ENCODE results near the gene EDN1.

DNA sequence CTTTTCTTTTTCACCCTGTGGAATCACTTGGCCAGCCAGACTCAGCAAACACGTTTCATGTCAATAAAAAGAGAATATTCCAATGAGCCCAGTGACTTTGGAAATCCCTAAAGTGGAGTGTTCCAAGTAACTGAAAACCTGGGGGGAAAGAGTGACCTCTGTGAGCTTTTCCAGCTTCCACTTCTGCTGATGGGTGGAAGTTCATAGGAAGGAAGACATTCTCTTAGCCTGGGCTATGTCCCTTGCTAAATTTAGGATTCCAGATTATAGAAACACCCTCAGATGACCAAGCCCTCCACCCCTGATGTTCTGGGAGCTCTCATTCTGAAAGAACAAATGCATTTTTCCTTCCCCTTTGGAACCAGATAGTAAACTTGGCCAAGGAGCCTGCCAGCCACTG lies 44.8 kb upstream of the EDN1 start:
- no peak for TF ChIP-seq WHSC1 (IDR thresholded peaks at IDR 0.05; ENCODE audit: low read length)
- TF ChIP-seq RNF2 (IDR thresholded peaks at IDR 0.05): no peak
- TF ChIP-seq, protein P1, sequence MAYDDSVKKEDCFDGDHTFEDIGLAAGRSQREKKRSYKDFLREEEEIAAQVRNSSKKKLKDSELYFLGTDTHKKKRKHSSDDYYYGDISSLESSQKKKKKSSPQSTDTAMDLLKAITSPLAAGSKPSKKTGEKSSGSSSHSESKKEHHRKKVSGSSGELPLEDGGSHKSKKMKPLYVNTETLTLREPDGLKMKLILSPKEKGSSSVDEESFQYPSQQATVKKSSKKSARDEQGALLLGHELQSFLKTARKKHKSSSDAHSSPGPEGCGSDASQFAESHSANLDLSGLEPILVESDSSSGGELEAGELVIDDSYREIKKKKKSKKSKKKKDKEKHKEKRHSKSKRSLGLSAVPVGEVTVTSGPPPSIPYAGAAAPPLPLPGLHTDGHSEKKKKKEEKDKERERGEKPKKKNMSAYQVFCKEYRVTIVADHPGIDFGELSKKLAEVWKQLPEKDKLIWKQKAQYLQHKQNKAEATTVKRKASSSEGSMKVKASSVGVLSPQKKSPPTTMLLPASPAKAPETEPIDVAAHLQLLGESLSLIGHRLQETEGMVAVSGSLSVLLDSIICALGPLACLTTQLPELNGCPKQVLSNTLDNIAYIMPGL (CRISPR knock-in tag; IDR thresholded peaks at IDR 0.05): no peak
- no peak for TF ChIP-seq ZNF224 (CRISPR knock-in tag; IDR thresholded peaks at IDR 0.05)
- TF ChIP-seq, protein P2, sequence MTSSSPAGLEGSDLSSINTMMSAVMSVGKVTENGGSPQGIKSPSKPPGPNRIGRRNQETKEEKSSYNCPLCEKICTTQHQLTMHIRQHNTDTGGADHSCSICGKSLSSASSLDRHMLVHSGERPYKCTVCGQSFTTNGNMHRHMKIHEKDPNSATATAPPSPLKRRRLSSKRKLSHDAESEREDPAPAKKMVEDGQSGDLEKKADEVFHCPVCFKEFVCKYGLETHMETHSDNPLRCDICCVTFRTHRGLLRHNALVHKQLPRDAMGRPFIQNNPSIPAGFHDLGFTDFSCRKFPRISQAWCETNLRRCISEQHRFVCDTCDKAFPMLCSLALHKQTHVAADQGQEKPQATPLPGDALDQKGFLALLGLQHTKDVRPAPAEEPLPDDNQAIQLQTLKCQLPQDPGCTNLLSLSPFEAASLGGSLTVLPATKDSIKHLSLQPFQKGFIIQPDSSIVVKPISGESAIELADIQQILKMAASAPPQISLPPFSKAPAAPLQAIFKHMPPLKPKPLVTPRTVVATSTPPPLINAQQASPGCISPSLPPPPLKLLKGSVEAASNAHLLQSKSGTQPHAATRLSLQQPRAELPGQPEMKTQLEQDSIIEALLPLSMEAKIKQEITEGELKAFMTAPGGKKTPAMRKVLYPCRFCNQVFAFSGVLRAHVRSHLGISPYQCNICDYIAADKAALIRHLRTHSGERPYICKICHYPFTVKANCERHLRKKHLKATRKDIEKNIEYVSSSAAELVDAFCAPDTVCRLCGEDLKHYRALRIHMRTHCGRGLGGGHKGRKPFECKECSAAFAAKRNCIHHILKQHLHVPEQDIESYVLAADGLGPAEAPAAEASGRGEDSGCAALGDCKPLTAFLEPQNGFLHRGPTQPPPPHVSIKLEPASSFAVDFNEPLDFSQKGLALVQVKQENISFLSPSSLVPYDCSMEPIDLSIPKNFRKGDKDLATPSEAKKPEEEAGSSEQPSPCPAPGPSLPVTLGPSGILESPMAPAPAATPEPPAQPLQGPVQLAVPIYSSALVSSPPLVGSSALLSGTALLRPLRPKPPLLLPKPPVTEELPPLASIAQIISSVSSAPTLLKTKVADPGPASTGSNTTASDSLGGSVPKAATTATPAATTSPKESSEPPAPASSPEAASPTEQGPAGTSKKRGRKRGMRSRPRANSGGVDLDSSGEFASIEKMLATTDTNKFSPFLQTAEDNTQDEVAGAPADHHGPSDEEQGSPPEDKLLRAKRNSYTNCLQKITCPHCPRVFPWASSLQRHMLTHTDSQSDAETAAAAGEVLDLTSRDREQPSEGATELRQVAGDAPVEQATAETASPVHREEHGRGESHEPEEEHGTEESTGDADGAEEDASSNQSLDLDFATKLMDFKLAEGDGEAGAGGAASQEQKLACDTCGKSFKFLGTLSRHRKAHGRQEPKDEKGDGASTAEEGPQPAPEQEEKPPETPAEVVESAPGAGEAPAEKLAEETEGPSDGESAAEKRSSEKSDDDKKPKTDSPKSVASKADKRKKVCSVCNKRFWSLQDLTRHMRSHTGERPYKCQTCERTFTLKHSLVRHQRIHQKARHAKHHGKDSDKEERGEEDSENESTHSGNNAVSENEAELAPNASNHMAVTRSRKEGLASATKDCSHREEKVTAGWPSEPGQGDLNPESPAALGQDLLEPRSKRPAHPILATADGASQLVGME (CRISPR knock-in tag; IDR thresholded peaks at IDR 0.05): no peak
- TF ChIP-seq, protein P3, sequence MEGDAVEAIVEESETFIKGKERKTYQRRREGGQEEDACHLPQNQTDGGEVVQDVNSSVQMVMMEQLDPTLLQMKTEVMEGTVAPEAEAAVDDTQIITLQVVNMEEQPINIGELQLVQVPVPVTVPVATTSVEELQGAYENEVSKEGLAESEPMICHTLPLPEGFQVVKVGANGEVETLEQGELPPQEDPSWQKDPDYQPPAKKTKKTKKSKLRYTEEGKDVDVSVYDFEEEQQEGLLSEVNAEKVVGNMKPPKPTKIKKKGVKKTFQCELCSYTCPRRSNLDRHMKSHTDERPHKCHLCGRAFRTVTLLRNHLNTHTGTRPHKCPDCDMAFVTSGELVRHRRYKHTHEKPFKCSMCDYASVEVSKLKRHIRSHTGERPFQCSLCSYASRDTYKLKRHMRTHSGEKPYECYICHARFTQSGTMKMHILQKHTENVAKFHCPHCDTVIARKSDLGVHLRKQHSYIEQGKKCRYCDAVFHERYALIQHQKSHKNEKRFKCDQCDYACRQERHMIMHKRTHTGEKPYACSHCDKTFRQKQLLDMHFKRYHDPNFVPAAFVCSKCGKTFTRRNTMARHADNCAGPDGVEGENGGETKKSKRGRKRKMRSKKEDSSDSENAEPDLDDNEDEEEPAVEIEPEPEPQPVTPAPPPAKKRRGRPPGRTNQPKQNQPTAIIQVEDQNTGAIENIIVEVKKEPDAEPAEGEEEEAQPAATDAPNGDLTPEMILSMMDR (IDR thresholded peaks at IDR 0.05 in 2 of 3, conservative IDR thresholded peaks at IDR 0.05 in 1 of 3; ENCODE audit: insufficient read depth in 2 of 3, low read depth in 1 of 3, low read length in 3 of 3): no peak
- no peak for TF ChIP-seq RAD51 (IDR thresholded peaks at IDR 0.05; ENCODE audit: borderline replicate concordance, low read depth)
